Testis (tissue), 2 donors: Measurements from ENCODE around the gene LYST.

Source experiments
- POLR2A ChIP-seq: fragments of 450-650 bp; IDR thresholded peaks from one replicate; pipeline ENCODE4 v1.6.1; 2017; ENCODE audit warnings: antibody characterized with exemption, mild to moderate bottlenecking, moderate library complexity
- TF ChIP-seq, protein P1 (sequence below), 3 experiments: fragments of 450-650 bp in 2 of 3; fragments of 200-600 bp in 1 of 3; sonication (generic) in 1 of 3; IDR thresholded peaks; one replicate each; pipeline ENCODE4 v1.5.1; 2016 to 2019; ENCODE audit warnings: antibody characterized with exemption in 3 of 3, mild to moderate bottlenecking in 2 of 3, moderate library complexity in 1 of 3

- TF ChIP-seq, protein P1, sequence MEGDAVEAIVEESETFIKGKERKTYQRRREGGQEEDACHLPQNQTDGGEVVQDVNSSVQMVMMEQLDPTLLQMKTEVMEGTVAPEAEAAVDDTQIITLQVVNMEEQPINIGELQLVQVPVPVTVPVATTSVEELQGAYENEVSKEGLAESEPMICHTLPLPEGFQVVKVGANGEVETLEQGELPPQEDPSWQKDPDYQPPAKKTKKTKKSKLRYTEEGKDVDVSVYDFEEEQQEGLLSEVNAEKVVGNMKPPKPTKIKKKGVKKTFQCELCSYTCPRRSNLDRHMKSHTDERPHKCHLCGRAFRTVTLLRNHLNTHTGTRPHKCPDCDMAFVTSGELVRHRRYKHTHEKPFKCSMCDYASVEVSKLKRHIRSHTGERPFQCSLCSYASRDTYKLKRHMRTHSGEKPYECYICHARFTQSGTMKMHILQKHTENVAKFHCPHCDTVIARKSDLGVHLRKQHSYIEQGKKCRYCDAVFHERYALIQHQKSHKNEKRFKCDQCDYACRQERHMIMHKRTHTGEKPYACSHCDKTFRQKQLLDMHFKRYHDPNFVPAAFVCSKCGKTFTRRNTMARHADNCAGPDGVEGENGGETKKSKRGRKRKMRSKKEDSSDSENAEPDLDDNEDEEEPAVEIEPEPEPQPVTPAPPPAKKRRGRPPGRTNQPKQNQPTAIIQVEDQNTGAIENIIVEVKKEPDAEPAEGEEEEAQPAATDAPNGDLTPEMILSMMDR (IDR thresholded peaks at IDR 0.05) = no peak
- TF ChIP-seq POLR2A = no peak
These were observed 1.0 kb downstream of the LYST start for GRCh38 chr1:235865565-235866204.
